Osteocyte (in vitro differentiated cells): ENCODE measurements around the gene BABAM2. TPM values are rescaled to one million over a fixed set of nuclear protein-coding genes. Genes with fewer than 3 reads are reported as not detected.
A peak's percentile ranks its signal among the peaks of the same experiment; 100 is the strongest.

Experiments used
- DNase-seq: peaks from one replicate; pipeline ENCODE4 v3.0.0; 2021; ENCODE audit warnings: mixed read lengths; ENCODE audit not compliant: unreplicated experiment; ENCODE audit errors: extremely low spot score
- H3K27ac Mint-ChIP-seq: one replicate; pipeline ENCODE4 v1.8.0; 2021; ENCODE audit warnings: mild to moderate bottlenecking, mixed read lengths; ENCODE audit not compliant: unreplicated experiment
- H3K27me3 Mint-ChIP-seq: one replicate; pipeline ENCODE4 v1.8.0; 2021; ENCODE audit warnings: mixed read lengths; ENCODE audit not compliant: unreplicated experiment
- H3K36me3 Mint-ChIP-seq: one replicate; pipeline ENCODE4 v1.8.0; 2021; ENCODE audit warnings: mixed read lengths; ENCODE audit not compliant: unreplicated experiment
- H3K4me1 Mint-ChIP-seq: one replicate; pipeline ENCODE4 v1.8.0; 2021; ENCODE audit warnings: mixed read lengths; ENCODE audit not compliant: unreplicated experiment
- H3K4me3 Mint-ChIP-seq: one replicate; pipeline ENCODE4 v1.8.0; 2021; ENCODE audit warnings: mild to moderate bottlenecking, moderate library complexity, mixed read lengths; ENCODE audit not compliant: unreplicated experiment
- H3K9me3 Mint-ChIP-seq: one replicate; pipeline ENCODE4 v1.8.0; 2021; ENCODE audit warnings: mixed read lengths; ENCODE audit not compliant: unreplicated experiment
- CTCF ChIP-seq: fragments of 200-600 bp; sonication (generic); IDR thresholded peaks from 2 replicates; pipeline ENCODE4 v1.5.0; 2021; ENCODE audit warnings: antibody characterized with exemption, mild to moderate bottlenecking, moderate library complexity
- total RNA-seq: library from RNA; stranded (reverse); gene quantifications from 2 replicates; pipeline ENCODE4 v1.2.1, GENCODE V29; 2021

The BABAM2 gene
- total RNA-seq, 1 donor from 2014 or later = 43.6 TPM

GRCh38 chr2:28355521-28356094, 465.1 kb downstream of the BABAM2 start:
- TF ChIP-seq CTCF = no peak
- peaks cover 51% of the 10 kb centered on the region for H3K4me1 Mint-ChIP-seq
- no peaks in the 10 kb centered on the region for H3K27me3 Mint-ChIP-seq
- DNase-seq = no peak
- peak overlapping the region; percentile 80 for H3K27ac Mint-ChIP-seq
- H3K36me3 Mint-ChIP-seq = no peaks in the 10 kb centered on the region
- no peak overlapping the region for H3K4me3 Mint-ChIP-seq
- no peaks in the 10 kb centered on the region for H3K9me3 Mint-ChIP-seq

GRCh38 chr2:28356095-28356911, 465.8 kb downstream of the BABAM2 start:
- Mint-ChIP-seq H3K4me1 (peaks cover 55% of the 10 kb centered on the region), H3K27me3 (no peaks in the 10 kb centered on the region), H3K4me3 (no peak overlapping the region), H3K27ac (peak overlapping the region; percentile 80), H3K36me3 (no peaks in the 10 kb centered on the region), H3K9me3 (no peaks in the 10 kb centered on the region)
- no peak for DNase-seq
- TF ChIP-seq CTCF = no peak

GRCh38 chr2:28357055-28357454, 466.5 kb downstream of the BABAM2 start:
- no peak overlapping the region for H3K4me3 Mint-ChIP-seq
- peaks cover 55% of the 10 kb centered on the region for H3K4me1 Mint-ChIP-seq
- no peak for DNase-seq
- no peak overlapping the region for H3K27ac Mint-ChIP-seq
- no peaks in the 10 kb centered on the region for H3K27me3 Mint-ChIP-seq
- no peaks in the 10 kb centered on the region for H3K36me3 Mint-ChIP-seq
- no peak for TF ChIP-seq CTCF
- no peaks in the 10 kb centered on the region for H3K9me3 Mint-ChIP-seq

DNA sequence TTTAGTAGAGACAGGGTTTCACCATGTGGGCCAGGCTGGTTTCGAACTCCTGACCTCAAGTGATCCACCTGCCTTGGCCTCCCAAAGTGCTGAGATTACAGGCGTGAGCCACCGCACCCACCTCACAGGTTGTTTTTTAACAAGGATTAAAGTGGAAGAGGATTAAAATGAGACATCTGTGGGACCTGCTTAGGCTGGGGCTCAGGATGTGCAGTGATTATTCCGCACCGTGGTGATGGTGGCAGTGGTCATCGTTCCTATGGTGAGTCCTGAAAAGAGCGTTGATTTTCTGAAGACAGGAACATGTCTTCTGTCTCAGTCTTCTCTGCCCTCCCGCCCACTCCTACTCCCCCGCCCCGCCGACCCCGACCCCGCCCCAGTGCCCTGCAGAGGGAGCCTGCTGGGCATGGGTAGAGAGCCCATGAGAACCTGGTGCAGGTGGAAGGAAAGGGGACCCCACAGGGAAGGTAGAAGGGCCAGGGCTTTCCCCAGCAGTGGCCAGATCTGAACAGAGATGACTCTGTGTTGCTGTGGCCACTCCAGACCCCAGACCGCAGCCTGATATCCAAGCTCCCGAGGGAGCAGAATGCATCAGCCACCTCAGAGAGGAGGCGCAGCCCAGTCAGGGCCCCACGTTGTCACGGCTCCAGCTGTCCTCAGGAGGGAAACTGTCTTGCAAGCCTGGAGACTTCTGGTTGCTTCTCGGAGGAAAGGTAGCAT, 467.6 kb downstream of the BABAM2 start:
- DNase-seq = no peak
- no peak overlapping the region for H3K27ac Mint-ChIP-seq
- H3K27me3 Mint-ChIP-seq = no peaks in the 10 kb centered on the region
- no peak for TF ChIP-seq CTCF
- H3K36me3 Mint-ChIP-seq = no peaks in the 10 kb centered on the region
- H3K4me1 Mint-ChIP-seq = peaks cover 54% of the 10 kb centered on the region
- H3K9me3 Mint-ChIP-seq = no peaks in the 10 kb centered on the region
- no peak overlapping the region for H3K4me3 Mint-ChIP-seq

DNA sequence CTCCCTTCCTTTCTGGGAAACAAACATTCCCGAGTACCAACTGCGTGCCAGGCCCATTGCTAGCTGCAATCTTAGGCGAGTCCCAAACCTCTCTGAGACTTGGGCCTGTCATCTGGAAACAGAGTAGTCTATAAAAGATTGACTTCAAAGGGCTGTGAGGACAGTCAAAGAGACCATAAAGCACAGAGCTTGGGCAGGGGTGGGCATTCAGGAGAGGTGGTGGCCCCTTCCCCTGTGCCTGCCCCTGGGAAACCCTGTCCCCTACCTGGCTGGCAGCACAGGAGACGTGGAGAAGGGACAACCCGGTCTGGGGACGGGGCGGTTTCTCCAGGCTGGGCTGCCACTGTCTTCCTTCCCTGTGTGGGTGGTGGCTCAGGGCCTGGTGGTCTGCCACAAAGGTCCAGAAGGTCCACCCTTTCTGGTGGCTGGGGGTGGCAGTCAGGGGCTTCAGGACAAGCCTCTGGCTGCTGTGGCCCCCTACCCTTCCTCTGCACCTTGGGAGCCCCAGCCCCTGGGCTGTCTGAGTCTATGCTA, 468.2 kb downstream of the BABAM2 start:
- no peak for DNase-seq
- no peaks in the 10 kb centered on the region for H3K36me3 Mint-ChIP-seq
- H3K4me1 Mint-ChIP-seq = peaks cover 56% of the 10 kb centered on the region
- H3K27ac Mint-ChIP-seq = no peak overlapping the region
- H3K4me3 Mint-ChIP-seq = no peak overlapping the region
- H3K27me3 Mint-ChIP-seq = no peaks in the 10 kb centered on the region
- H3K9me3 Mint-ChIP-seq = no peaks in the 10 kb centered on the region
- no peak for TF ChIP-seq CTCF
